K562 (cell line): ENCODE measurements around the gene SPPL2C.

ENCODE experiments used
- ELK1 ChIP-seq: sonication (generic); formaldehyde crosslinking; IDR thresholded peaks from 2 replicates; pipeline ENCODE4 v1.8.1; 2022; ENCODE audit warnings: missing genetic modification reagents
- JUND ChIP-seq, 2 experiments: IDR thresholded peaks; 2 replicates in 1 of 2; 3 replicates in 1 of 2; pipeline ENCODE4 v1.6.1; 2011; ENCODE audit warnings: borderline replicate concordance in 2 of 2, low read depth in 2 of 2, low read length in 2 of 2, improper control_type of control experiment in 1 of 2, missing biosample characterization in 1 of 2, missing genetic modification characterization in 1 of 2, missing genetic modification reagents in 1 of 2
- KDM1A ChIP-seq, 2 experiments: fragments of 450-650 bp; IDR thresholded peaks; 2 replicates each; pipeline ENCODE4 v1.6.1; 2016; ENCODE audit warnings: mild to moderate bottlenecking in 2 of 2
- MBD2 ChIP-seq: sonication (generic); IDR thresholded peaks from 2 replicates; pipeline ENCODE4 v1.6.1; 2016; ENCODE audit warnings: low read depth, borderline replicate concordance
- RAD51 ChIP-seq: fragments of 450-650 bp; IDR thresholded peaks from 2 replicates; pipeline ENCODE4 v1.7.1; 2016; ENCODE audit warnings: low read depth, mild to moderate bottlenecking, borderline replicate concordance
- SMARCC2 ChIP-seq: fragments of 450-650 bp; IDR thresholded peaks from 2 replicates; pipeline ENCODE4 v1.6.1; 2017; ENCODE audit warnings: antibody characterized with exemption, moderate library complexity, mild to moderate bottlenecking, low read depth
- ZNF696 ChIP-seq: fragments of 250-450 bp; sonication (Bioruptor Pico); conservative IDR thresholded peaks from 2 replicates; pipeline ENCODE4 v1.4.0; 2020; ENCODE audit warnings: mild to moderate bottlenecking, moderate library complexity

GRCh38 chr17:45835481-45835880, 9.2 kb upstream of the SPPL2C start:
- TF ChIP-seq ZNF696 (CRISPR knock-in tag): no peak
- TF ChIP-seq JUND (IDR thresholded peaks at IDR 0.05; ENCODE audit: borderline replicate concordance, low read depth, low read length): no peak
- no peak for TF ChIP-seq JUND (tag; IDR thresholded peaks at IDR 0.05; ENCODE audit: borderline replicate concordance, low read depth, low read length)
- TF ChIP-seq MBD2: no peak
- no peak for TF ChIP-seq RAD51
- no peak for TF ChIP-seq KDM1A (IDR thresholded peaks at IDR 0.05)
- TF ChIP-seq ELK1: no peak
- no peak for TF ChIP-seq SMARCC2
